ENCODE data around the gene PLCG2. TPM values are rescaled to one million over a fixed set of nuclear protein-coding genes. Genes with fewer than 3 reads are reported as not detected.
A peak's percentile ranks its signal among the peaks of the same experiment; 100 is the strongest.
"Not testable (repeated sequence)": the region's sequence is repeated elsewhere in the genome, so short reads cannot be mapped to it uniquely, and the experiment has no call there.

PLCG2 gene
- total RNA-seq, 2 donors from 2014 or later: 8.0 to 25.6 TPM

- Mint-ChIP-seq H3K9me3 (no peaks in the 10 kb centered on the region), H3K27me3 (ENCODE audit: low read depth) (no peaks in the 10 kb centered on the region), H3K36me3 (ENCODE audit: insufficient read depth in 2 of 2) (no peaks in the 10 kb centered on the region), H3K27ac (no peak overlapping the region), H3K4me3 (no peak overlapping the region), H3K4me1 (ENCODE audit: low read depth) (no peaks in the 10 kb centered on the region)
- ATAC-seq (replicated peaks in 1 of 2) (no peak), DNase-seq (no peak)
Measured at GRCh38 chr16:81933361-81933760, 154.3 kb downstream of the PLCG2 start.

GRCh38 chr16:81934711-81935110, 155.6 kb downstream of the PLCG2 start:
- H3K27me3 Mint-ChIP-seq (ENCODE audit: low read depth); H3K4me3 Mint-ChIP-seq; H3K27ac Mint-ChIP-seq; H3K4me1 Mint-ChIP-seq (ENCODE audit: low read depth); ATAC-seq (replicated peaks in 1 of 2); H3K9me3 Mint-ChIP-seq; H3K36me3 Mint-ChIP-seq (ENCODE audit: insufficient read depth in 2 of 2); DNase-seq: not testable (repeated sequence)

GRCh38 chr16:81936209-81937000, 157.3 kb downstream of the PLCG2 start:
- H3K36me3 Mint-ChIP-seq (ENCODE audit: insufficient read depth in 2 of 2): no peaks in the 10 kb centered on the region
- H3K27me3 Mint-ChIP-seq (ENCODE audit: low read depth): no peaks in the 10 kb centered on the region
- H3K27ac Mint-ChIP-seq: no peak overlapping the region
- H3K4me3 Mint-ChIP-seq: no peak overlapping the region
- no peaks in the 10 kb centered on the region for H3K9me3 Mint-ChIP-seq
- DNase-seq: no peak
- no peaks in the 10 kb centered on the region for H3K4me1 Mint-ChIP-seq (ENCODE audit: low read depth)
- ATAC-seq (replicated peaks in 1 of 2): no peak

- ATAC-seq (replicated peaks in 1 of 2) (no peak), DNase-seq (no peak)
- H3K4me1 Mint-ChIP-seq (ENCODE audit: low read depth): no peaks in the 10 kb centered on the region
- H3K27ac Mint-ChIP-seq: no peak overlapping the region
- H3K9me3 Mint-ChIP-seq: no peaks in the 10 kb centered on the region
- no peak overlapping the region for H3K4me3 Mint-ChIP-seq
- H3K36me3 Mint-ChIP-seq (ENCODE audit: insufficient read depth in 2 of 2): no peaks in the 10 kb centered on the region
- no peaks in the 10 kb centered on the region for H3K27me3 Mint-ChIP-seq (ENCODE audit: low read depth)
Measured at GRCh38 chr16:81937305-81938038, 158.4 kb downstream of the PLCG2 start.

- Mint-ChIP-seq H3K4me3 (no peak overlapping the region), H3K9me3 (no peaks in the 10 kb centered on the region), H3K27ac (no peak overlapping the region), H3K27me3 (ENCODE audit: low read depth) (no peaks in the 10 kb centered on the region), H3K36me3 (ENCODE audit: insufficient read depth in 2 of 2) (no peaks in the 10 kb centered on the region), H3K4me1 (ENCODE audit: low read depth) (no peaks in the 10 kb centered on the region)
- no peak for DNase-seq
- no peak for ATAC-seq (replicated peaks in 1 of 2)
Measured at GRCh38 chr16:81938326-81939163, 159.5 kb downstream of the PLCG2 start.

GRCh38 chr16:81939164-81940056, 160.3 kb downstream of the PLCG2 start:
- ATAC-seq (replicated peaks in 1 of 2): no peak
- Mint-ChIP-seq H3K4me1 (ENCODE audit: low read depth) (no peaks in the 10 kb centered on the region), H3K4me3 (no peak overlapping the region), H3K9me3 (no peaks in the 10 kb centered on the region), H3K27me3 (ENCODE audit: low read depth) (no peaks in the 10 kb centered on the region), H3K27ac (no peak overlapping the region), H3K36me3 (ENCODE audit: insufficient read depth in 2 of 2) (no peaks in the 10 kb centered on the region)
- DNase-seq: no peak

GRCh38 chr16:81940781-81941560, 161.9 kb downstream of the PLCG2 start:
- no peak overlapping the region for H3K4me3 Mint-ChIP-seq
- H3K27me3 Mint-ChIP-seq (ENCODE audit: low read depth): no peaks in the 10 kb centered on the region
- DNase-seq: no peak
- no peaks in the 10 kb centered on the region for H3K9me3 Mint-ChIP-seq
- ATAC-seq (replicated peaks in 1 of 2): peak; percentile 40 to 47
- H3K4me1 Mint-ChIP-seq (ENCODE audit: low read depth): no peaks in the 10 kb centered on the region
- no peak overlapping the region for H3K27ac Mint-ChIP-seq
- no peaks in the 10 kb centered on the region for H3K36me3 Mint-ChIP-seq (ENCODE audit: insufficient read depth in 2 of 2)

GRCh38 chr16:81942007-81942601, 163.0 kb downstream of the PLCG2 start:
- ATAC-seq (replicated peaks in 1 of 2) (no peak), DNase-seq (no peak)
- Mint-ChIP-seq H3K4me1 (ENCODE audit: low read depth) (no peaks in the 10 kb centered on the region), H3K27me3 (ENCODE audit: low read depth) (no peaks in the 10 kb centered on the region), H3K36me3 (ENCODE audit: insufficient read depth in 2 of 2) (no peaks in the 10 kb centered on the region), H3K4me3 (no peak overlapping the region), H3K9me3 (no peaks in the 10 kb centered on the region), H3K27ac (no peak overlapping the region)

GRCh38 chr16:81945665-81946064, 166.6 kb downstream of the PLCG2 start:
- no peak overlapping the region for H3K27ac Mint-ChIP-seq
- no peak for DNase-seq
- no peaks in the 10 kb centered on the region for H3K4me1 Mint-ChIP-seq (ENCODE audit: low read depth)
- H3K9me3 Mint-ChIP-seq: peaks cover under 1 to 2% of the 10 kb centered on the region in 2 donors
- H3K4me3 Mint-ChIP-seq: no peak overlapping the region
- H3K27me3 Mint-ChIP-seq (ENCODE audit: low read depth): no peaks in the 10 kb centered on the region
- no peak for ATAC-seq (replicated peaks in 1 of 2)
- peaks cover under 1 to 2% of the 10 kb centered on the region in 2 donors for H3K36me3 Mint-ChIP-seq (ENCODE audit: insufficient read depth in 2 of 2)

- no peak for ATAC-seq (replicated peaks in 1 of 2)
- peaks cover 1 to 3% of the 10 kb centered on the region in 2 donors for H3K36me3 Mint-ChIP-seq (ENCODE audit: insufficient read depth in 2 of 2)
- no peaks in the 10 kb centered on the region for H3K27me3 Mint-ChIP-seq (ENCODE audit: low read depth)
- DNase-seq: no peak
- H3K27ac Mint-ChIP-seq: no peak overlapping the region
- peaks cover 1 to 2% of the 10 kb centered on the region in 2 donors for H3K9me3 Mint-ChIP-seq
- no peak overlapping the region for H3K4me3 Mint-ChIP-seq
- no peaks in the 10 kb centered on the region for H3K4me1 Mint-ChIP-seq (ENCODE audit: low read depth)
Measured at GRCh38 chr16:81946206-81946605, 167.1 kb downstream of the PLCG2 start.

- Mint-ChIP-seq H3K36me3 (ENCODE audit: insufficient read depth in 2 of 2) (peaks cover 1 to 3% of the 10 kb centered on the region in 2 donors), H3K4me3 (no peak overlapping the region), H3K27me3 (ENCODE audit: low read depth) (no peaks in the 10 kb centered on the region), H3K27ac (no peak overlapping the region), H3K4me1 (ENCODE audit: low read depth) (no peaks in the 10 kb centered on the region), H3K9me3 (peaks cover 1 to 6% of the 10 kb centered on the region in 2 donors)
- no peak for ATAC-seq (replicated peaks in 1 of 2)
- DNase-seq: no peak
Measured at GRCh38 chr16:81951564-81951963, 172.5 kb downstream of the PLCG2 start.

All from activated T-cell treated with anti-CD3 and anti-CD28 coated beads, Interleukin-2, amount 50 U/mL, for 72 hours (primary cell).